H1 (cell line): Measurements from ENCODE around the gene TNFRSF6B. TPM values are rescaled to one million over a fixed set of nuclear protein-coding genes. Genes with fewer than 3 reads are reported as not detected.

Source experiments
- CTCF ChIA-PET: fragments of 300-600 bp; sonication (Branson Sonifier 250); formaldehyde crosslinking; loops from one replicate; lab custom pipeline; 2021; ENCODE audit not compliant: partially characterized antibody; lab: Charles Lee
- POLR2A ChIA-PET: fragments of 300-600 bp; sonication (Branson Sonifier 250); formaldehyde crosslinking; loops from one replicate; lab custom pipeline; 2021; ENCODE audit warnings: inconsistent platforms; ENCODE audit not compliant: partially characterized antibody; lab: Charles Lee
- DNase-seq, 2 experiments: peaks; one replicate each; pipeline versions ENCODE4 v3.0.0 to v3.0.0-alpha.2; 2010 to 2022; ENCODE audit warnings: low spot score in 2 of 2, low read depth in 1 of 2, mixed read lengths in 1 of 2
- FAIRE-seq: peaks from 2 replicates; lab custom pipeline; 2011; peaks lifted over from hg19 to GRCh38; lab: Jason Lieb, UNC
- H2AFZ ChIP-seq: 2 replicates; pipeline ENCODE4 v1.8.1; 2012; ENCODE audit warnings: low read length, inconsistent platforms
- H2AK5ac ChIP-seq: 2 replicates; pipeline ENCODE4 v1.6.1; 2013; ENCODE audit warnings: low read depth, low read length
- H2BK120ac ChIP-seq: replicated peaks from 2 replicates; pipeline ENCODE3; 2013; ENCODE audit warnings: low read depth, low read length, inconsistent platforms
- H2BK12ac ChIP-seq: 2 replicates; pipeline ENCODE4 v1.6.1; 2013; ENCODE audit warnings: low read depth, low read length
- H2BK15ac ChIP-seq: 2 replicates; pipeline ENCODE4 v1.6.1; 2013; ENCODE audit warnings: low read length
- H2BK20ac ChIP-seq: 2 replicates; pipeline ENCODE4 v1.6.1; 2013; ENCODE audit warnings: low read length
- H2BK5ac ChIP-seq: 2 replicates; pipeline ENCODE4 v1.6.1; 2013; ENCODE audit warnings: low read depth, low read length
- H3K14ac ChIP-seq: 2 replicates; pipeline ENCODE4 v1.6.1; 2013; ENCODE audit warnings: inconsistent platforms; ENCODE audit not compliant: insufficient read length
- H3K18ac ChIP-seq: 2 replicates; pipeline ENCODE4 v1.6.1; 2013; ENCODE audit warnings: low read length; ENCODE audit errors: extremely low read depth
- H3K23ac ChIP-seq: 2 replicates; pipeline ENCODE4 v1.6.1; 2013; ENCODE audit warnings: inconsistent platforms; ENCODE audit not compliant: insufficient read length
- H3K23me2 ChIP-seq: 2 replicates; pipeline ENCODE4 v1.6.1; 2013; ENCODE audit warnings: low read depth, low read length
- H3K27ac ChIP-seq: 2 replicates; pipeline ENCODE4 v1.6.1; 2011; ENCODE audit warnings: low read depth, low read length, inconsistent platforms
- H3K27me3 ChIP-seq, 4 experiments: replicated peaks in 1 of 4; 1 replicate in 1 of 4; 2 replicates in 3 of 4; pipeline versions ENCODE4 v1.6.1 to v1.8.1; 2011 to 2013; ENCODE audit warnings: low read length in 3 of 4, mild to moderate bottlenecking in 3 of 4, inconsistent platforms in 2 of 4, mixed read lengths in 2 of 4, moderate library complexity in 1 of 4; ENCODE audit not compliant: control insufficient read depth in 3 of 4, insufficient read depth in 3 of 4; ENCODE audit errors: extremely low read depth in 1 of 4
- H3K36me3 ChIP-seq, 4 experiments: 2 replicates each; pipeline versions ENCODE4 v1.6.1 to v1.8.1; 2011 to 2013; ENCODE audit warnings: mild to moderate bottlenecking in 4 of 4, low read length in 3 of 4, moderate library complexity in 2 of 4, control low read depth in 1 of 4, inconsistent platforms in 1 of 4; ENCODE audit not compliant: insufficient read depth in 4 of 4, control insufficient read depth in 2 of 4
- H3K4ac ChIP-seq: replicated peaks from 2 replicates; pipeline ENCODE3; 2013; ENCODE audit warnings: low read length, low read depth, mixed read lengths, inconsistent platforms; ENCODE audit not compliant: insufficient read length
- H3K4me1 ChIP-seq, 4 experiments: replicated peaks in 1 of 4; 1 replicate in 1 of 4; 2 replicates in 3 of 4; pipeline versions ENCODE4 v1.6.1 to v1.8.1; 2011 to 2013; ENCODE audit warnings: low read length in 3 of 4, inconsistent platforms in 2 of 4, mixed read lengths in 1 of 4; ENCODE audit not compliant: insufficient read depth in 4 of 4, control insufficient read depth in 3 of 4
- H3K4me2 ChIP-seq, 2 experiments: 2 replicates each; pipeline versions ENCODE4 v1.6.1 to v1.8.1; 2011 to 2013; ENCODE audit warnings: low read depth in 2 of 2, low read length in 2 of 2, control low read depth in 1 of 2, inconsistent platforms in 1 of 2, mild to moderate bottlenecking in 1 of 2; ENCODE audit not compliant: insufficient read depth in 1 of 2
- H3K4me3 ChIP-seq, 4 experiments: fragments of 200-600, 300-600 bp in 1 of 4; sonication (generic), shearing (Covaris generic), sonication (Bioruptor Twin) in 1 of 4; 2 replicates each; pipeline versions ENCODE4 v1.5.1 to v1.8.1; 2011 to 2016; ENCODE audit warnings: low read length in 4 of 4, low read depth in 3 of 4, control low read depth in 2 of 4, inconsistent platforms in 2 of 4, mild to moderate bottlenecking in 2 of 4, mixed read lengths in 1 of 4, moderate library complexity in 1 of 4; ENCODE audit not compliant: insufficient read depth in 2 of 4; ENCODE audit errors: extremely low read depth in 1 of 4
- H3K56ac ChIP-seq: replicated peaks from 2 replicates; pipeline ENCODE3; 2013; ENCODE audit warnings: low read depth, mild to moderate bottlenecking, mixed read lengths, low read length, inconsistent platforms; ENCODE audit not compliant: insufficient read length
- H3K79me1 ChIP-seq: 2 replicates; pipeline ENCODE4 v1.6.1; 2013; ENCODE audit warnings: low read depth, low read length, control low read depth
- H3K79me2 ChIP-seq, 2 experiments: 2 replicates each; pipeline versions ENCODE4 v1.6.1 to v1.8.1; 2012 to 2013; ENCODE audit warnings: low read length in 2 of 2, mild to moderate bottlenecking in 2 of 2, inconsistent platforms in 1 of 2; ENCODE audit not compliant: insufficient read depth in 2 of 2, control insufficient read depth in 1 of 2
- H3K9ac ChIP-seq, 4 experiments: replicated peaks in 1 of 4; 1 replicate in 1 of 4; 2 replicates in 3 of 4; pipeline versions ENCODE4 v1.6.1 to v1.8.1; 2011 to 2013; ENCODE audit warnings: low read depth in 3 of 4, low read length in 3 of 4, control low read depth in 2 of 4, mild to moderate bottlenecking in 2 of 4, moderate library complexity in 2 of 4, inconsistent platforms in 1 of 4; ENCODE audit errors: extremely low read depth in 1 of 4
- H3K9me3 ChIP-seq, 2 experiments: 2 replicates each; pipeline versions ENCODE4 v1.6.1 to v1.8.1; 2012 to 2013; ENCODE audit warnings: mild to moderate bottlenecking in 2 of 2, moderate library complexity in 2 of 2, control low read depth in 1 of 2, inconsistent platforms in 1 of 2, low read depth in 1 of 2, low read length in 1 of 2, mixed read lengths in 1 of 2; ENCODE audit not compliant: insufficient read depth in 2 of 2
- H4K20me1 ChIP-seq, 2 experiments: replicated peaks in 1 of 2; 2 replicates each; pipeline versions ENCODE3 to v1.8.1; 2011 to 2013; ENCODE audit warnings: inconsistent platforms in 2 of 2, low read length in 2 of 2, mild to moderate bottlenecking in 1 of 2; ENCODE audit not compliant: insufficient read depth in 2 of 2, control insufficient read depth in 1 of 2
- H4K5ac ChIP-seq: 2 replicates; pipeline ENCODE4 v1.6.1; 2013; ENCODE audit warnings: low read length, low read depth, mixed read lengths, inconsistent platforms; ENCODE audit not compliant: insufficient read length
- H4K8ac ChIP-seq: 2 replicates; pipeline ENCODE4 v1.8.0; 2013; ENCODE audit warnings: mild to moderate bottlenecking, moderate library complexity, low read length, inconsistent platforms; ENCODE audit not compliant: insufficient read depth; ENCODE audit errors: extremely low read depth
- H4K91ac ChIP-seq: replicated peaks from 2 replicates; pipeline ENCODE3; 2013; ENCODE audit warnings: low read length, mixed read lengths, inconsistent platforms; ENCODE audit not compliant: insufficient read length
- CHD2 ChIP-seq: IDR thresholded peaks from 2 replicates; pipeline ENCODE4 v1.6.1; 2012; ENCODE audit warnings: low read length, improper control_type of control experiment
- EP300 ChIP-seq, 2 experiments: IDR thresholded peaks; 1 replicate in 1 of 2; 2 replicates in 1 of 2; pipeline ENCODE4 v1.6.1; 2011 to 2012; ENCODE audit warnings: low read depth in 2 of 2, low read length in 2 of 2, mild to moderate bottlenecking in 2 of 2, borderline replicate concordance in 1 of 2, inconsistent platforms in 1 of 2, moderate library complexity in 1 of 2
- KDM5A ChIP-seq: fragments of 200-600 bp; IDR thresholded peaks from 2 replicates; pipeline ENCODE4 v1.7.1; 2012; ENCODE audit warnings: mild to moderate bottlenecking, low read length, inconsistent platforms, mixed read lengths
- NANOG ChIP-seq: IDR thresholded peaks from 2 replicates; pipeline ENCODE4 v1.6.1; 2011; ENCODE audit warnings: low read length, low read depth, mild to moderate bottlenecking, inconsistent platforms; ENCODE audit not compliant: insufficient read depth, poor library complexity, severe bottlenecking
- RAD21 ChIP-seq, 2 experiments: IDR thresholded peaks in 1 of 2; conservative IDR thresholded peaks in 1 of 2; 2 replicates each; pipeline ENCODE4 v1.6.1; 2011; ENCODE audit warnings: low read depth in 2 of 2, low read length in 2 of 2, improper control_type of control experiment in 1 of 2, inconsistent platforms in 1 of 2, mild to moderate bottlenecking in 1 of 2, moderate library complexity in 1 of 2
- RFX5 ChIP-seq: IDR thresholded peaks from 2 replicates; pipeline ENCODE4 v1.6.1; 2011; ENCODE audit warnings: low read depth, low read length, improper control_type of control experiment, borderline replicate concordance
- WGBS, 2 experiments: shearing (Covaris generic) in 1 of 2; methylation state at CpG; one replicate each; pipeline versions ENCODE4 v1.1.6 to v1.1.7; 2013 to 2015; ENCODE audit warnings: low lambda C conversion rate in 2 of 2, mixed read lengths in 2 of 2, inconsistent platforms in 1 of 2, low coverage in 1 of 2, missing lambda C conversion rate in 1 of 2; ENCODE audit not compliant: insufficient replicate concordance in 2 of 2, insufficient coverage in 1 of 2, insufficient read length in 1 of 2; ENCODE audit errors: extremely low coverage in 1 of 2, missing lambda C conversion rate in 1 of 2; 5-methylcytosine and 5-hydroxymethylcytosine counted together
- polyA plus RNA-seq, 7 experiments: library from polyadenylated mRNA; depleted of rRNA in 3 of 7; stranded (reverse) in 5 of 7; unstranded in 2 of 7; fragments of >200 nt in 5 of 7; fragments of 200-250 nt in 2 of 7; gene quantifications; 1 replicate in 5 of 7; 2 replicates in 1 of 7; 4 replicates in 1 of 7; pipeline versions ENCODE4 v1.2.1 to v1.2.3, GENCODE V29; 2011 to 2013; ENCODE audit warnings: missing spikeins in 2 of 7, mixed read lengths in 2 of 7
- total RNA-seq: library from RNA; stranded (reverse); fragmentation: NEBNext Ultra II Directional; extraction: Animal tissue kit (Norgen Biotek cat#: 25700); gene quantifications from 2 replicates; pipeline ENCODE4 v1.2.1, GENCODE V29; 2021

Gene TNFRSF6B
- total and polyA plus RNA-seq, 2 of the 8 experiments (the other 6 are each of a cell fraction or from before 2014, with no cell fraction given): 3.1 TPM; not detected in 1

DNA sequence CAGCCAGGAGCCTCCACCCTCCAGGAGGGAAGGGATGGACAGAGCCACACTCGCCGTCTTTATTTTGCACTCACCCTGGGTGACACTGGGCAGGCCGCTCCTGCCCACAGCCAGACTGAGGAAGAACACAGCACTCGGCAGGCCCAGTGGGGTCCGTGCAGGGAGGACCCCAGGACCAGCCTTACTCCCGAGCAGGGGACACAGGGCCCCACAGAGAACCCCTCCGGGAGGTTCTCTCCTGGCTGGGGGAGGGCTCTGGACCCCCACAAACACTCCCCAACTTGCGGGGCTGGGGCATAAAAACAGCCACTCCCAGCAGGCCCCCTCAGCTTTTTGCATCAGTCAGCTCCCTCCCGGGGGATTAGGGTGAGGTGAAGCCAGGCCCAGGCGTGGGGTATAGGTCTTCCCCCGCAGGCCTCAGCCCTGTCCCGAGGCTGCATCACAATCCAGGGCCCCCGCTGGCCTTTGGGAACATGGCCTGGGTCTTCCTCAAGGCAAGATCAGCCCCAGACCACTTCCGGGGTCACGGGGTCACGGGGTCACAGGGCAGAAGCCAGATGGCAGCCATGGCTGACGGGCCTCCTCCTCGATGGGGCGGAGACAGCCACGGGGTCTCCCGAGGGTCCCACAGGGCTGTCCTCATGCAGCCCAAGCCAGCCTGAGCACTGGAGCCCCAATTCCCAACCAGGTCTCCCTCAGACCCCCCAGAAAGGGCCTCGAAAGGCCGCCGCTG is 3.2 kb downstream of the TNFRSF6B start:
- no peak for DNase-seq
- Histone ChIP-seq H3K79me1 (no peaks in the 10 kb centered on the region), H4K8ac (peak overlapping the region; percentile 65; the same call in 1 of the 2 replicates), H2BK5ac (no peak overlapping the region), H2BK12ac (no peak overlapping the region), H3K56ac (no peak overlapping the region), H3K18ac (no peak overlapping the region; the same call in none of the 2 replicates), H3K27ac (no peak overlapping the region), H4K5ac (no peak overlapping the region), H3K4ac (no peak overlapping the region), H4K91ac (no peak overlapping the region), H3K23ac (no peak overlapping the region), H2AFZ (no peak overlapping the region), H3K36me3 (peaks cover 0 to 3% (median under 1%) of the 10 kb centered on the region in 4 experiments; a peak in 3 of 8 replicates), H3K9me3 (no peaks in the 10 kb centered on the region), H2BK120ac (no peak overlapping the region), H2BK20ac (no peak overlapping the region), H3K4me3 (no peak overlapping the region), H3K27me3 (no peaks in the 10 kb centered on the region), H2AK5ac (no peak overlapping the region), H3K23me2 (peaks cover 5% of the 10 kb centered on the region; the same call in 1 of the 2 replicates), H3K14ac (no peak overlapping the region), H2BK15ac (no peak overlapping the region), H3K4me1 (peaks cover 0 to 12% (median 7%) of the 10 kb centered on the region in 4 experiments; a peak in 4 of 7 replicates), H3K79me2 (no peaks in the 10 kb centered on the region), H3K9ac (no peak overlapping the region), H3K4me2 (no peak overlapping the region), H4K20me1 (peaks cover 2 to 10% of the 10 kb centered on the region in 2 experiments)
- ChIA-PET CTCF (interaction anchor here (0.7 to 2.2 kb wide), 4 partner anchors 8 to 162 kb away, joined by 3 to 9 read pairs (median 4); partner anchors contain the start of genes ARFRP1 and ZGPAT), POLR2A (interaction anchor here (0.5 to 4.2 kb wide), 15 partner anchors 9 to 510 kb away, joined by 3 to 31 read pairs (median 4); partner anchors contain the start of genes RTEL1 and UCKL1)
- TF ChIP-seq KDM5A (no peak), CHD2 (no peak), RAD21 (IDR thresholded peaks at IDR 0.05 in 1 of 2, conservative IDR thresholded peaks at IDR 0.05 in 1 of 2; ENCODE audit: low read depth in 2 of 2, low read length in 2 of 2) (no peak), NANOG (no peak), RFX5 (no peak), EP300 (IDR thresholded peaks at IDR 0.05; ENCODE audit: borderline replicate concordance in 1 of 2, low read depth in 2 of 2, low read length in 2 of 2) (no peak)
- FAIRE-seq: no peak
- 85% methylated on average over 16 of the region's 24 CpGs; no CpG with 5 or more reads in 1 of the 2 experiments for WGBS, 2 experiments
